Right cardiac atrium (tissue), 5 donors: ENCODE measurements around the gene IL22RA1. TPM values are rescaled to one million over a fixed set of nuclear protein-coding genes. Genes with fewer than 3 reads are reported as not detected.

Source experiments
- ATAC-seq, 2 donors: fragments of 200-7000 bp; cut with Tn5 transposase; one replicate each; pipeline versions ENCODE4 v1.8.0 to v1.9.1; 2020; ENCODE audit warnings: moderate library complexity in 2 of 2, mild to moderate bottlenecking in 1 of 2
- DNase-seq, 3 donors: peaks; one replicate each; pipeline ENCODE4 v3.0.0-alpha.2; 2020
- H3K27ac ChIP-seq: one replicate; pipeline ENCODE4 v1.5.1; 2013; ENCODE audit warnings: mild to moderate bottlenecking, low read length, control low read depth, moderate library complexity
- H3K27me3 ChIP-seq: one replicate; pipeline ENCODE4 v1.6.1; 2013; ENCODE audit not compliant: control insufficient read depth, insufficient read depth
- H3K4me1 ChIP-seq: one replicate; pipeline ENCODE4 v1.6.1; 2013; ENCODE audit warnings: low read length; ENCODE audit not compliant: control insufficient read depth, insufficient read depth
- H3K4me3 ChIP-seq: one replicate; pipeline ENCODE4 v1.5.1; 2013; ENCODE audit warnings: low read length, control low read depth
- H3K9me3 ChIP-seq: one replicate; pipeline ENCODE4 v1.6.1; 2013; ENCODE audit warnings: low read length; ENCODE audit not compliant: control insufficient read depth
- WGBS: extraction: QIAGEN DNeasy Blood & Tissue Kit; methylation state at CpG from one replicate; pipeline ENCODE4 v1.1.7; 2013; 5-methylcytosine and 5-hydroxymethylcytosine counted together
- intact Hi-C, 4 donors: fragments of 100-400 bp; cut with DNase I; formaldehyde crosslinking; loops; one replicate each; pipeline versions ENCODE4 v1.11.0 to v1.14.0; 2022 to 2023
- polyA plus RNA-seq: library from polyadenylated mRNA; stranded (reverse); fragments of 200-250 nt; gene quantifications from one replicate; pipeline ENCODE4 v1.2.3, GENCODE V29; 2013
- total RNA-seq, 4 donors: library from RNA; stranded (reverse); fragmentation: NEBNext Ultra II Directional; extraction: Animal tissue kit (Norgen Biotek cat#: 25700); gene quantifications; one replicate each; pipeline ENCODE4 v1.2.1, GENCODE V29; 2021
- donor health status: healthy with polysubstance abuse.
- donor health status: DM: no; HTN: yes; CAD: no.
- donor health status: DM: no; HTN: no; CAD: no.
- donor health status: DM: no; HTN: yes; CAD: no; lungs with severe emphysema.
- donor health status: DM: yes; HTN: yes; CAD: no.

Gene IL22RA1
- total and polyA plus RNA-seq, 5 donors: 0.28 to 0.51 (median 0.29) TPM

DNA sequence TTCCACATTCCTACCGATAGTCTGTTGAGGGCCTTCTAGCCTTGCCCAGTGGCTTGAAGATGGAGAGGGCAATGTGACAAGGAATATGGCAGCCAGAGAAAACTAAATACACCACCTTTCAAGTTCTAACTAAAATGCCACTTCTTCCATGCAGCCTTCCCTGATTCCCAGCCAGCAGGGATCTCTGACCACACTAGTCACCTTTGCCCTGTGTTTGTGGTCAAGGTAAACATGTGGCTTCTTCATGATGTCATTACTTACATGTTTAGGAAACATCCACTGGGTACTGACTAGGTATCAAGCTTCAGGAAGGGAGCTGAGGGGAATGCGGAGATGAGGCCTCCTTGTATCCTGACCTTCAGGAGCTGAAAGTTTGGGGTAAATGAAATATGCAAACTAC is 22.6 kb upstream of the IL22RA1 start:
- 96% methylated on average over 2 of the region's 2 CpGs for WGBS
- Histone ChIP-seq H3K4me3 (no peak overlapping the region), H3K27ac (no peak overlapping the region), H3K9me3 (no peaks in the 10 kb centered on the region), H3K4me1 (no peaks in the 10 kb centered on the region), H3K27me3 (no peaks in the 10 kb centered on the region)
- ATAC-seq: no peak
- intact Hi-C loops: no loop called here
- no peak for DNase-seq

GRCh38 chr1:24164004-24164403 is 21.1 kb upstream of the IL22RA1 start:
- Histone ChIP-seq H3K27ac (no peak overlapping the region), H3K4me3 (no peak overlapping the region), H3K27me3 (no peaks in the 10 kb centered on the region), H3K4me1 (no peaks in the 10 kb centered on the region), H3K9me3 (no peaks in the 10 kb centered on the region)
- no peak for DNase-seq
- 90% methylated on average over 3 of the region's 3 CpGs for WGBS
- ATAC-seq: no peak
- intact Hi-C loops: no loop called here

DNA sequence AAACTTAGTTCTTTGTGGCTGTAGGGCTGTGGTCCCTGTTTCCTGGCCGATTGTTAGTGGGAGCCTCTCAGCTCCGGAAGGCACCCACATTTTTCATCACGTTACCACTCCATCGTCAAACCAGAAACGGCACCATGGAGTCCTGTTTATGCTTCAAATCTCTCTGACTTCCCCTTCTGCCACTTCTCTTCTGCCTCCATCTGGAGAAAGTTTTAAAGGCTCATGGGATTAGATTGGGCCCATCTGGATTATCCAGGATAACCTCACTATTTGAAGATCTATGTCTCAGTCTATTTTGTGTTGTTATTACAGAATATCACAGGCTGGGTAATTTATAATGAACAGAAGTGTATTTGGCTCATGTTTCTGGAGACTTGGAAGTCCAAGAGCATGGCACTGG is 19.3 kb upstream of the IL22RA1 start:
- intact Hi-C loops: no loop called here
- H3K9me3 ChIP-seq: no peaks in the 10 kb centered on the region
- 75% methylated on average over 5 of the region's 5 CpGs for WGBS
- ATAC-seq (no peak), DNase-seq (no peak)
- H3K27me3 ChIP-seq: no peaks in the 10 kb centered on the region
- H3K27ac ChIP-seq: no peak overlapping the region
- no peak overlapping the region for H3K4me3 ChIP-seq
- H3K4me1 ChIP-seq: no peaks in the 10 kb centered on the region

DNA sequence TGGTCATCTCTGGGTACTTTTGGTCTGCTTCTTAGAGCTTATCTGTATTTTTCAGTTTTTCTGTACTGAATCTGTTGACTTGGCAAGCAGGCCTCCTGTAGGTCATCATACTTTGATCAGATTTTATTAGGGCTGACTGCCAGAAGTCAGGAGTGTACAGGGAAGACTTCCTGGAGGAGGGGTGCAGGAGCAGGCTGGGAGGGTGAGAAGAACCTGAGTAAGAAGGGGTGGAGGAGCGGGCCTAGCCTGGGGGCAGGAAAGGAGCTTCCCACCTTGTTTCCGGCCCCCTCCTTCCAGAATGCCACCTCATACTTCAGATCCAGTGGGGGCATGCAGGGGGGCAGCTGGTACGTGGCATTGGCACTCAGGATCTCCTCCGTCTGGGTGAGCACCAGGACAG is 18.3 kb upstream of the IL22RA1 start:
- no peak for DNase-seq
- ATAC-seq: no peak
- WGBS: 71% methylated on average over 4 of the region's 4 CpGs
- Histone ChIP-seq H3K9me3 (no peaks in the 10 kb centered on the region), H3K27me3 (no peaks in the 10 kb centered on the region), H3K27ac (no peak overlapping the region), H3K4me1 (no peaks in the 10 kb centered on the region), H3K4me3 (no peak overlapping the region)
- intact Hi-C loops: no loop called here

GRCh38 chr1:24159366-24159765 is 16.4 kb upstream of the IL22RA1 start:
- no peak overlapping the region for H3K27ac ChIP-seq
- intact Hi-C loops: no loop called here
- WGBS: 74% methylated on average over 5 of the region's 5 CpGs
- ATAC-seq (no peak), DNase-seq (no peak)
- H3K4me3 ChIP-seq: no peak overlapping the region
- no peaks in the 10 kb centered on the region for H3K9me3 ChIP-seq
- H3K4me1 ChIP-seq: no peaks in the 10 kb centered on the region
- H3K27me3 ChIP-seq: no peaks in the 10 kb centered on the region

DNA sequence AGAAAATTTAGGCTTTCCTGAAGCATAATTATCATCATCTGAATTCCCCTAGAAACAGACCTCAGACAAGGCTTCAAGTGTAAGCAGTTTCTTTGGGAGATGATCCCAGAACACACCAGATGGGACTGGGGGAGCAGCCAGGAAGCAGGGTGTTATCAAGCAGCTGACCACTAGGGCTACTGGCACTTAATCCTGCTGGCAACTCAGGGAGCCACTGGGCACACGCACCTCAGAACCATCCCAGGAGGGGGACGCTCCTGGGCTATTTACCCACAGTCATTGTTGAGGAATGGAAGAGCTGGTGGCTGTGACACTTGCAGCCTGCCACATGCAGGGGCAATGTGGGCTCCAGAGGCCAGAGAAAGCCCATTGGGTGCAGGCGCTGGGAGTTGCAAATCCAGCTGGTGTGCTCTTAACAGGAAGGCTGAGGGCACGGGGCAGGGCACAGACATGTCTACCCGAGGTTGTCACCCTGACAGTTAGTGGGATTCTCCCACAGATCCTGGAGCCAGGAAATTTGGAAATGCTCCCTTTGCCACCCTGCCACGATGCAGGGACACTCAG is 15.1 kb upstream of the IL22RA1 start:
- H3K9me3 ChIP-seq: no peaks in the 10 kb centered on the region
- ATAC-seq: peak in 1 of 2 donors; percentile 34
- H3K27ac ChIP-seq: no peak overlapping the region
- H3K4me3 ChIP-seq: no peak overlapping the region
- H3K27me3 ChIP-seq: no peaks in the 10 kb centered on the region
- intact Hi-C loops: no loop called here
- no peak for DNase-seq
- 77% methylated on average over 6 of the region's 6 CpGs for WGBS
- H3K4me1 ChIP-seq: no peaks in the 10 kb centered on the region

- no peak for DNase-seq
- Histone ChIP-seq H3K4me3 (no peak overlapping the region), H3K27me3 (no peaks in the 10 kb centered on the region), H3K9me3 (no peaks in the 10 kb centered on the region), H3K27ac (no peak overlapping the region), H3K4me1 (no peaks in the 10 kb centered on the region)
- no peak for ATAC-seq
- intact Hi-C loops: no loop called here
- 91% methylated on average over 18 of the region's 18 CpGs for WGBS
Observed at GRCh38 chr1:24156542-24157260, 13.8 kb upstream of the IL22RA1 start.

- Histone ChIP-seq H3K4me1 (no peaks in the 10 kb centered on the region), H3K4me3 (no peak overlapping the region), H3K27me3 (no peaks in the 10 kb centered on the region), H3K27ac (no peak overlapping the region), H3K9me3 (no peaks in the 10 kb centered on the region)
- WGBS: 62% methylated on average over 11 of the region's 11 CpGs
- ATAC-seq (no peak), DNase-seq (no peak)
- intact Hi-C loops: no loop called here
Observed at GRCh38 chr1:24155011-24155782, 12.3 kb upstream of the IL22RA1 start.

- ATAC-seq (no peak), DNase-seq (no peak)
- no peak overlapping the region for H3K4me3 ChIP-seq
- H3K9me3 ChIP-seq: no peaks in the 10 kb centered on the region
- 79% methylated on average over 8 of the region's 8 CpGs for WGBS
- no peak overlapping the region for H3K27ac ChIP-seq
- intact Hi-C loops: no loop called here
- no peaks in the 10 kb centered on the region for H3K27me3 ChIP-seq
- no peaks in the 10 kb centered on the region for H3K4me1 ChIP-seq
Observed at GRCh38 chr1:24154215-24154614, 11.3 kb upstream of the IL22RA1 start.

DNA sequence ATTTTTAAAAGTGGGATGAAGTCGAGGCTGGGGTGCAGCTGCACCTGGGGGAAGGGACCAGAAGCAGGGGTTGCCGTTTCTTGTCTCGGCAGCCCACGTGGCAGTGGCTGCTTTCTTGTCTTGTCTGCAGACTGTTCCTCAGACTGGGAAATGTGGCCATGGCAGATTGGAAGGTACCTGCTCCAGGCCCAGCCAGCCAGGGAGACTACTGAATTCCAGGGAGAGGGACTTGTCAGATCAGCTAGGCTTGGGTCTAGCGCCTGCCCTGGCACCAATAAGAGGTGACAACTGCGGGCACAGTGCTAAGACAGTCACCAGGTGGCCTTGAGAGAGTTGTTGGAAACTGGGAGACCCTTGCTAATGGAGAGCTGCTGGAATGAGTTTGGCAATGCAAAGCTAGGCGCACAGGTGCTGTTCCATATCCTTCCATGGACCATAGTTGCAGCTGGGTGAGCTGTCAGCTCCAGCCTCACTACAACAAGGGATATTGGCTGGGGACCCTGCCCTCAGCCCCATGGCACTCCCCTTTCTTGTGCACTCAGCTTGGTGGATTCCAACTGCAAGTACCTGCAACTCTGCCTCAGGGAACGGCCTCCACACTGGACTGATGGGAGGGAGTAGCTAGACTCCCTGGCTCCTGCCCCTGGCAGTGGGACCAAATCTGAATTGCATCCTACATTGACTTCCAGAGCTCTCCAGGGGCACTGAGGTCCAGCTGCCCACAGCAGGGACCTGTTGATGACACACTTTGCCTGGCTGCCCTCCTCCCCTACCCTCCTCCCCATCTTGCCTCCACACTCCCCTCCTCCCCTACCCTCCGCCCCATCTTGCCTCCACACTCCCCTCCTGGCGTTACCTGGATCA is 9.9 kb upstream of the IL22RA1 start:
- Histone ChIP-seq H3K9me3 (no peaks in the 10 kb centered on the region), H3K4me1 (no peaks in the 10 kb centered on the region), H3K4me3 (no peak overlapping the region), H3K27me3 (no peaks in the 10 kb centered on the region), H3K27ac (no peak overlapping the region)
- 74% methylated on average over 10 of the region's 10 CpGs for WGBS
- intact Hi-C loops: no loop called here
- DNase-seq (no peak), ATAC-seq (no peak)

GRCh38 chr1:24151175-24151533 is 8.2 kb upstream of the IL22RA1 start:
- no peaks in the 10 kb centered on the region for H3K27me3 ChIP-seq
- no peaks in the 10 kb centered on the region for H3K9me3 ChIP-seq
- DNase-seq: no peak
- WGBS: 12% methylated on average over 12 of the region's 12 CpGs
- H3K4me3 ChIP-seq: no peak overlapping the region
- H3K27ac ChIP-seq: no peak overlapping the region
- no peaks in the 10 kb centered on the region for H3K4me1 ChIP-seq
- intact Hi-C loops: no loop called here
- ATAC-seq: no peak
